PC-9 (cell line): ENCODE measurements around the gene CETN2. TPM values are rescaled to one million over a fixed set of nuclear protein-coding genes. Genes with fewer than 3 reads are reported as not detected.
"Not testable (repeated sequence)": the region's sequence is repeated elsewhere in the genome, so short reads cannot be mapped to it uniquely, and the experiment has no call there.

Experiments
- BruUV-seq: library from RNA; stranded (reverse); fragments of 400-500 nt; replicated peaks from 2 replicates; lab custom pipeline; 2021; lab: Mats Ljungman, UMichigan
- CTCF ChIA-PET: fragments of 300-600 bp; sonication (Branson Sonifier 250); formaldehyde crosslinking; loops from one replicate; lab custom pipeline; 2022; ENCODE audit warnings: antibody characterized with exemption; lab: Charles Lee
- POLR2A ChIA-PET: fragments of 300-600 bp; sonication (Branson Sonifier 250); formaldehyde crosslinking; loops from one replicate; lab custom pipeline; 2022; ENCODE audit warnings: antibody characterized with exemption; ENCODE audit not compliant: unreplicated experiment; lab: Charles Lee
- DNase-seq, 2 experiments: peaks; one replicate each; pipeline versions ENCODE4 v3.0.0 to v3.0.0-alpha.2; 2015 to 2022; ENCODE audit warnings: mixed read lengths in 1 of 2
- H2AFZ ChIP-seq: fragments of 200-600 bp; sonication (generic); 2 replicates; pipeline ENCODE4 v1.8.1; 2017; ENCODE audit warnings: antibody characterized with exemption
- H3F3A ChIP-seq: fragments of 200-600 bp; sonication (generic); 2 replicates; pipeline ENCODE4 v1.8.1; 2017; ENCODE audit warnings: antibody characterized with exemption, mild to moderate bottlenecking, low read depth; ENCODE audit not compliant: insufficient read depth
- H3K27ac ChIP-seq: fragments of 200-600 bp; sonication (generic); 2 replicates; pipeline ENCODE4 v1.6.1; 2016; ENCODE audit warnings: mixed run types
- H3K27me3 ChIP-seq: fragments of 200-600 bp; sonication (generic); 2 replicates; pipeline ENCODE4 v1.6.1; 2016; ENCODE audit warnings: low read depth, mixed run types; ENCODE audit not compliant: insufficient read depth
- H3K36me3 ChIP-seq: fragments of 200-600 bp; sonication (generic); 2 replicates; pipeline ENCODE4 v1.6.1; 2016; ENCODE audit warnings: low read depth, mixed run types
- H3K4me1 ChIP-seq: fragments of 200-600 bp; sonication (generic); replicated peaks from 2 replicates; pipeline ENCODE4 v1.6.1; 2016; ENCODE audit warnings: mixed run types; ENCODE audit not compliant: insufficient read depth
- H3K4me2 ChIP-seq: fragments of 200-600 bp; sonication (generic); 2 replicates; pipeline ENCODE4 v1.6.1; 2017; ENCODE audit warnings: mixed run types
- H3K4me3 ChIP-seq: fragments of 200-600 bp; sonication (generic); 2 replicates; pipeline ENCODE4 v1.6.1; 2016; ENCODE audit warnings: mixed run types
- H3K79me2 ChIP-seq: fragments of 200-600 bp; sonication (generic); 2 replicates; pipeline ENCODE4 v1.6.1; 2017; ENCODE audit warnings: low read depth, mixed run types
- H3K9me2 ChIP-seq: fragments of 200-600 bp; sonication (generic); 2 replicates; pipeline ENCODE4 v1.8.1; 2017; ENCODE audit warnings: mild to moderate bottlenecking; ENCODE audit not compliant: insufficient read depth
- H3K9me3 ChIP-seq: fragments of 200-600 bp; sonication (generic); 2 replicates; pipeline ENCODE4 v1.8.1; 2016; ENCODE audit warnings: low read depth; ENCODE audit not compliant: insufficient read depth
- H4K20me1 ChIP-seq: fragments of 200-600 bp; sonication (generic); 2 replicates; pipeline ENCODE4 v1.8.1; 2017; ENCODE audit not compliant: insufficient read depth
- EZH2 ChIP-seq: fragments of 200-600 bp; sonication (generic); IDR thresholded peaks from 2 replicates; pipeline ENCODE4 v1.8.0; 2017; ENCODE audit warnings: antibody characterized with exemption, low read depth
- intact Hi-C: fragments of 100-400 bp; cut with micrococcal nuclease; formaldehyde crosslinking; loops from one replicate; pipeline ENCODE4 v1.10.0; 2022; ENCODE audit not compliant: unreplicated experiment
- total RNA-seq: library from RNA; stranded (reverse); gene quantifications from 2 replicates; pipeline ENCODE4 v1.2.3, GENCODE V29; 2021
- TF ChIP-seq, protein P1 (sequence below): fragments of 200-600 bp; sonication (generic); conservative IDR thresholded peaks from 2 replicates; pipeline ENCODE4 v1.6.1; 2017; ENCODE audit warnings: mixed run types, antibody characterized with exemption, mild to moderate bottlenecking, moderate library complexity

The CETN2 gene
- total RNA-seq, 1 experiment from 2014 or later, result 78.6 TPM

DNA sequence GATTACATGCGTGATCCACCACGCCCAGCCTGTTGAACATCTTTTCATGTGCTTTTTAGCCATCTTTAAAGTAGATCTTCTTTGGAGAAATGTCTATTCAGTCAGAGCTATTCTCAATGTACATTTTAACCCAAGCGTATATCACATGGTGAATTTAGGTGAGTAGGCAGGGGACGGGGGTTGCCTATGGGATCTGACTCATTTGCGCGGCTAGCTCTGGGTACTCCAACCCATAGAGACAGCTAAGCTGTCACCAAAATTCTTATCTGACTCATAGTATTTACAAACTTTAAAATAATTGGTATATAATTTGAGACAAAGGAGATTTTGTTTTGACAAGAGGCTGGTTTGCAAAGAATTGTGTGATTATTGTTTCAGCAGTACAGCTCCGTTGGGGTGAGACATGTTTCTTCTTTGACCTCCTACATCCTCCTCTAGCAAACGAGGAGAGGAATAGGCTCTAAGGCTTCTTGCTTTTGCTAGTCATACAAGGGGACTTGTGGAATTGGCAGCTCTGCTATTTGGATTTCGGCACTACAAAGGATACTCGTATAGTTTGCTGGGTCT, 12.3 kb upstream of the CETN2 start:
- BruUV-seq, result no TSS peak
- H3K79me2 ChIP-seq, result peaks cover 78% of the 10 kb centered on the region

DNA sequence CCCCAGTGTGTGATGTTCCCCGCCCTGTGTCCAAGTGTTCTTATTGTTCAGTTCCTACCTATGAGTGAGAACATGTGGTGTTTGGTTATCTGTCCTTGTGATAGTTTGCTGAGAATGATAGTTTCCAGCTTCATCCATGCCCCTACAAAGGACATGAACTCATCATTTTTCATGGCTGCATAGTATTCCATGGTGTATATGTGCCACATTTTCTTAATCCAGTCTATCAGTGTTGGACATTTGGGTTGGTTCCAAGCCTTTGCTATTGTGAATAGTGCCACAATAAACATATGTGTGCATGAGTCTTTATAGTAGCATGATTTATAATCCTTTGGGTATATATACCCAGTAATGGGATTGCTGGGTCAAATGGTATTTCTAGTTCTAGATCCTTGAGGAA, 4.9 kb upstream of the CETN2 start:
- H3K9me3 ChIP-seq, DNase-seq, H3K4me3 ChIP-seq, POLR2A ChIA-PET, H3K27ac ChIP-seq, H3K4me2 ChIP-seq, BruUV-seq, H3K27me3 ChIP-seq, H3F3A ChIP-seq, H3K9me2 ChIP-seq, H2AFZ ChIP-seq, CTCF ChIA-PET, intact Hi-C loops: not testable (repeated sequence)
- Histone ChIP-seq H3K4me1 (peaks cover 16% of the 10 kb centered on the region), H4K20me1 (peaks cover 20% of the 10 kb centered on the region; the same call in 1 of the 2 replicates), H3K36me3 (peaks cover 30% of the 10 kb centered on the region; the same call in 1 of the 2 replicates), H3K79me2 (peaks cover 88% of the 10 kb centered on the region)

More for the DNA sequence above, 12.3 kb upstream of the CETN2 start:
- Histone ChIP-seq H3K36me3 (peaks cover 36% of the 10 kb centered on the region), H4K20me1 (peaks cover 46% of the 10 kb centered on the region), H3K9me2 (no peaks in the 10 kb centered on the region), H3F3A (no peaks in the 10 kb centered on the region), H2AFZ (no peak overlapping the region), H3K4me3 (no peak overlapping the region), H3K4me1 (no peaks in the 10 kb centered on the region), H3K4me2 (no peak overlapping the region), H3K27me3 (no peaks in the 10 kb centered on the region), H3K27ac (no peak overlapping the region), H3K9me3 (no peaks in the 10 kb centered on the region)
- intact Hi-C loops, result no loop called here
- TF ChIP-seq, protein P1, sequence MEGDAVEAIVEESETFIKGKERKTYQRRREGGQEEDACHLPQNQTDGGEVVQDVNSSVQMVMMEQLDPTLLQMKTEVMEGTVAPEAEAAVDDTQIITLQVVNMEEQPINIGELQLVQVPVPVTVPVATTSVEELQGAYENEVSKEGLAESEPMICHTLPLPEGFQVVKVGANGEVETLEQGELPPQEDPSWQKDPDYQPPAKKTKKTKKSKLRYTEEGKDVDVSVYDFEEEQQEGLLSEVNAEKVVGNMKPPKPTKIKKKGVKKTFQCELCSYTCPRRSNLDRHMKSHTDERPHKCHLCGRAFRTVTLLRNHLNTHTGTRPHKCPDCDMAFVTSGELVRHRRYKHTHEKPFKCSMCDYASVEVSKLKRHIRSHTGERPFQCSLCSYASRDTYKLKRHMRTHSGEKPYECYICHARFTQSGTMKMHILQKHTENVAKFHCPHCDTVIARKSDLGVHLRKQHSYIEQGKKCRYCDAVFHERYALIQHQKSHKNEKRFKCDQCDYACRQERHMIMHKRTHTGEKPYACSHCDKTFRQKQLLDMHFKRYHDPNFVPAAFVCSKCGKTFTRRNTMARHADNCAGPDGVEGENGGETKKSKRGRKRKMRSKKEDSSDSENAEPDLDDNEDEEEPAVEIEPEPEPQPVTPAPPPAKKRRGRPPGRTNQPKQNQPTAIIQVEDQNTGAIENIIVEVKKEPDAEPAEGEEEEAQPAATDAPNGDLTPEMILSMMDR, result no peak
- no peak for TF ChIP-seq EZH2
- no peak for DNase-seq
- ChIA-PET POLR2A (no interaction called here), CTCF (no interaction called here)

DNA sequence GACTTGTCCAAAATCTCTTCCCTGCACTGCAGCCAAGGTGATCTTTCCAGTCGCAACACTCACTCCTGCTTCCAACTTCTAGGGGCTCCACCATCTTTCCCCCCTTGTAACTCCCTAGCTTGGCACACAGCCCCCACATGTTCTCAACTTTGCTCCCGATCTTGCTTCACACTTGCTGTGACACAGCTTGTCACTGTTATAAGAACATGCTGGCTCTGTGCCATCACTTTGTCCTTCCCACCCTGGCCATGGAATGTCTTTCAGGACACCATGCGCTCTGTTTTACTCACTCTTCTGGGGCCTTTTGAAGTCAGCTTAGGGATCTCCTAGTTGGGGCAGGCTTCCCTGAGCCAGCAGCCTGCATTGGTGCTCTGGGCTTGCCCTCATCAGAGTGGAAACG, 2.8 kb upstream of the CETN2 start:
- Histone ChIP-seq H3K4me1 (peaks cover 24% of the 10 kb centered on the region), H3K9me2 (no peaks in the 10 kb centered on the region), H3K36me3 (peaks cover 39% of the 10 kb centered on the region; the same call in 1 of the 2 replicates), H2AFZ (no peak overlapping the region), H3K27ac (no peak overlapping the region), H3K79me2 (peaks cover 84% of the 10 kb centered on the region), H3K4me3 (no peak overlapping the region), H3K27me3 (no peaks in the 10 kb centered on the region), H3K4me2 (no peak overlapping the region), H4K20me1 (peaks cover 11% of the 10 kb centered on the region; the same call in 1 of the 2 replicates), H3K9me3 (no peaks in the 10 kb centered on the region; the same call in 1 of the 2 replicates), H3F3A (no peaks in the 10 kb centered on the region)
- ChIA-PET POLR2A (interaction anchor here (0.6 to 0.8 kb wide), 2 partner anchors 68 to 1118 kb away, joined by 4 read pairs; partner anchors contain the start of gene FATE1), CTCF (interaction anchor here (0.6 kb wide), 1 partner anchor 74 kb away, joined by 3 read pairs; no protein-coding TSS in a partner anchor)
- no peak for DNase-seq
- no peak for TF ChIP-seq EZH2
- TF ChIP-seq, protein P1, result no peak
- intact Hi-C loops, result no loop called here
- BruUV-seq, result no TSS peak
